ENCODE measurements around the gene UBE2D2. TPM values are rescaled to one million over a fixed set of nuclear protein-coding genes. Genes with fewer than 3 reads are reported as not detected.
"Not testable (repeated sequence)": the region's sequence is repeated elsewhere in the genome, so short reads cannot be mapped to it uniquely, and the experiment has no call there.

UBE2D2 gene
- total and polyA plus RNA-seq, 2 donors = 94.7 to 98.7 TPM

DNA sequence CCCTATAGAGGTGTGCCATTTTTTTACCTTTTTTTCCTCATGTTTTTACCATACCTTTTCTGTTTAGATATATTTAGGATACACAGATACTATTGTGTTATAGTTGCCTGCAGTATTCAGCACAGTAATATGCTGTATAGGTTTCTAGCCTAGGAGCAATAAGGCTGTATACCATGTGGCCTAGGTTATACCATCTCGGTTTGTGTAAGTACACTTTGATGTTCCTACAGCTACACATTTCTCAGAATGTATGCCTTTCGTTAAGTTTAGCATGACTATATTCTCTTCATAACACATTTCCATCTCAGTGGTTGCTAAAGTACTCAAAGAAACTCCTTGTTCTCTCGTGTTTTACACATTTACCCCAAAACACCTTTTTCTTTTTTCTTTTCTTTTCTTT is 23.0 kb downstream of the UBE2D2 start:
- H3K27ac ChIP-seq (ENCODE audit: low read depth) = no peak overlapping the region
- WGBS = 83% methylated on average over 3 of the region's 3 CpGs
- H3K4me3 ChIP-seq (ENCODE audit: low read depth, low read length) = no peak overlapping the region
- no peak for DNase-seq (ENCODE audit: extremely low spot score)
- no peaks in the 10 kb centered on the region for H3K4me1 ChIP-seq (ENCODE audit: insufficient read depth)
- no peaks in the 10 kb centered on the region for H3K36me3 ChIP-seq (ENCODE audit: insufficient read depth)

DNA sequence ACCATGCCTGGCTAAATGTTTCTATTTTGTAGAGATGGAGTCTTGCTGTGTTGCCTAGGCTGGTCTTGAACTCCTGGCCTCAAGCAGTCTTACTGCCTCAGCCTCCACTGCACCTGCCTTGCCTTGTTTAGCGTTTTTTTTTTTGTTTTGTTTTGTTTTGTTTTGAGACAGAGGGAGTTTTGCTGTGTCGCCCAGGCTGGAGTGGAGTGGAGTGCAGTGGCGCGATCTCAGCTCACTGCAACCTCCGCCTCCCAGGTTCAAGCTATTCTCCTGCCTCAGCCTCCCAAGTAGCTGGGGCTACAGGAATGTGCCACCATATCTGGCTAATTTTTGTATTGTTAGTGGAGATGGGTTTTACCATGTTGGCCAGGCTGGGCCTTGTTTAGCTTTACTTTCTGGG is 27.0 kb downstream of the UBE2D2 start:
- DNase-seq (ENCODE audit: extremely low spot score); H3K4me1 ChIP-seq (ENCODE audit: insufficient read depth); H3K4me3 ChIP-seq (ENCODE audit: low read depth, low read length); H3K36me3 ChIP-seq (ENCODE audit: insufficient read depth); H3K27ac ChIP-seq (ENCODE audit: low read depth): not testable (repeated sequence)
- WGBS = 93% methylated on average over 5 of the region's 5 CpGs

DNA sequence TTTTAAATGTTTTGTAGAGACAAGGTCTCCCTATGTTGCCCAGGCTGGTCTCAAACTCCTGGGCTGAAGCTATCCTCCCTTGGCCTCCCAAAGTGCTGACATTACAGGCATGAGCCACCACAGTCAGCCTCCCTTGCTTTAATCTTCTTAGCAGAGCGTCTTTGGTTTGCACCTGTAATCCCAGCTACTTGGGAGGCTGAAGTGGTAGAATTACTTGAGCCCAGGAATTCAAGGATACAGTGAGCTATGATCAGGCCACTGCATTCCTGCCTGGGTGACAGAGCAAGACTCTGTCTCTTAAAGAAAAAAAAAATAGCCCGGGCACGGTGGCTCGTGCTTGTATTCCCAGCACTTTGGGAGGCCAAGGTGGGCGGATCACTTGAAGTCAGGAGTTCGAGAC is 27.8 kb downstream of the UBE2D2 start:
- no peak overlapping the region for H3K4me3 ChIP-seq (ENCODE audit: low read depth, low read length)
- DNase-seq (ENCODE audit: extremely low spot score) = no peak
- no peaks in the 10 kb centered on the region for H3K4me1 ChIP-seq (ENCODE audit: insufficient read depth)
- no peaks in the 10 kb centered on the region for H3K36me3 ChIP-seq (ENCODE audit: insufficient read depth)
- no peak overlapping the region for H3K27ac ChIP-seq (ENCODE audit: low read depth)
- 89% methylated on average over 6 of the region's 6 CpGs for WGBS

DNA sequence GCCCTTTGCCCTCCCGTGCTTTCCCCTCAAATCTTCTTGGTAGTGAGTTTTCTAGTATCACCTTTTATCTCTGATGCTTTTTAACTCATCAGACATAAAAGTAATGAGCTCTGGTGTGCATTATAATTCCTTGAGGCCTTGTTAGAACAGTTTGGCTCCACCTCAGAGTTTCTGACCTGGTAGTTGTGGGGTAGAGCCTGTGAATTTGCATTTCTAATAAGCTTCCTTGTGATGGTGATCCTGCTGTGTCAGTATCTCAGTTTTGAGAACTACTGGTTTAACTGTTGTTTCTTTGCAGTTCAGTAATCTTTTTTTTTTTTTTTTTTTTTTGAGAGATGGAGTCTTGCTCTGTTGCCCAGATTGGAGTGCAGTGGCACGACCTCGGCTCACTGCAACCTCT is 31.1 kb downstream of the UBE2D2 start:
- Histone ChIP-seq H3K27ac (ENCODE audit: low read depth) (no peak overlapping the region), H3K4me3 (ENCODE audit: low read depth, low read length) (no peak overlapping the region), H3K36me3 (ENCODE audit: insufficient read depth) (no peaks in the 10 kb centered on the region), H3K4me1 (ENCODE audit: insufficient read depth) (no peaks in the 10 kb centered on the region)
- DNase-seq (ENCODE audit: extremely low spot score) = no peak
- WGBS = 94% methylated on average over 3 of the region's 3 CpGs

DNA sequence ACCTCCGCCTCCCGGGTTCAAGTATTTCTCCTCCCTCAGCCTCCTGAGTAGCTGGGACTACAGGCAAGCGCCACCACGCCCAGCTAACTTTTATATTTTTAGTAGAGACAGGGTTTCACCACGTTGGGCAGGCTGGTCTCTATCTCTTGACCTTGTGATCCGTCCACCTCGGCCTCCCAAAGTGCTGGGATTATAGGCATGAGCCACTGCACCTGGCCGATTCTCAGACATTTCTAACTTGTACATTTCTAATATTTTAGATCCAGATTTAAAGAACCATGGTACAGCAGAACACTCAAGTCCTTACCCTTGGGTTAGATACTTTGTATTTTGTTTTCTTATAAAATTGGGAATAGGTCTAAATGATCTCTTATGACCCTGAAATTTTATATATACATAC is 31.9 kb downstream of the UBE2D2 start:
- DNase-seq (ENCODE audit: extremely low spot score); H3K4me3 ChIP-seq (ENCODE audit: low read depth, low read length); H3K27ac ChIP-seq (ENCODE audit: low read depth); H3K4me1 ChIP-seq (ENCODE audit: insufficient read depth); H3K36me3 ChIP-seq (ENCODE audit: insufficient read depth): not testable (repeated sequence)
- WGBS = 84% methylated on average over 8 of the region's 8 CpGs

DNA sequence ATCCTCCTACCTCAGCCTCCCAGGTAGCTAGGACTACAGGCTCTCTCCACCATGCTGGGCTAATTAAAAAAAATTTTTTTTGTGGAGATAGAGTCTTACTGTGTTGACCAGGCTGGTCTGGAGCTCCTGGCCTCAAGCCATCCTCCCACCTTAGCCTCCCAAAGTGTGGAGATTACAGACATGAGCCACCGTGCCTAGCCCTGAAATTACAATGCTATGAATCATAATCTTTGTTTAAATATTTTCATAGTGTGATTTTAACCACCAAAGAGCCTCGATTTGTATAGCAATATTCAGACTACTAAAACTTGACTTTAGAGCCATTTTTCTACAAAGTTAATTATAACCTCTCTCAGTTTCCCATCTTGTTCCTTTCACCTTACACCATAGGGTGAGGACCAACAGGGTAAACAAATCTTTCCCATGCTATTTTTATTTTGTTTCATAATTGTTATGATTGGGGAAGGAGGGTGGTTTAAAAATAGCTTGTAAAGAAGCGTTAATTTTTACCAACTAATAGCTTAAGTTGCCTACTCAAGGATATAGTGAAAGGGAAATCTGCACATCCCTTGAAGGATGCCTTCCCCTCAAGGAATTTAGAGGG is 32.7 kb downstream of the UBE2D2 start:
- DNase-seq (ENCODE audit: extremely low spot score) = no peak
- Histone ChIP-seq H3K27ac (ENCODE audit: low read depth) (no peak overlapping the region), H3K36me3 (ENCODE audit: insufficient read depth) (no peaks in the 10 kb centered on the region), H3K4me1 (ENCODE audit: insufficient read depth) (no peaks in the 10 kb centered on the region), H3K4me3 (ENCODE audit: low read depth, low read length) (no peak overlapping the region)
- 31% methylated on average over 3 of the region's 3 CpGs for WGBS

DNA sequence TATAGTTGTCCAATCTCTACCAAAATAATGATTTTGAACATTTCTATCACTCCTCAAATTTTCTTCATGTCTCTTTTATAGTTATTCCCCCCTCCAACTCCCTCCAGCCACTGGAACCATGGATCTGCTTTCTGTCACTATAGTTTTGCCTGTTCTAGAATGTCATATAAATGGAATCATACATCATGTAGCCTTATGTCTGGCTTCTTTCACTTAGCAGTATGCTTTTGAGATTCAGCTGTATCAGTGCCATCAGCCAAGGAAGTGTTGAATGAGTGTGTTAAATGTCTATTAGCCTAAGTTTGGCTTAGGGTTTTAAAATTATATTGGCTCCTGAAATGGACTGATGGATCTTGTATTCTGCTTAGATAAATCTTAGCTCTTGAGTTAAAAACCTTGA is 36.0 kb downstream of the UBE2D2 start:
- Histone ChIP-seq H3K4me1 (ENCODE audit: insufficient read depth) (no peaks in the 10 kb centered on the region), H3K27ac (ENCODE audit: low read depth) (no peak overlapping the region), H3K36me3 (ENCODE audit: insufficient read depth) (peaks cover 4% of the 10 kb centered on the region), H3K4me3 (ENCODE audit: low read depth, low read length) (no peak overlapping the region)
- no peak for DNase-seq (ENCODE audit: extremely low spot score)

DNA sequence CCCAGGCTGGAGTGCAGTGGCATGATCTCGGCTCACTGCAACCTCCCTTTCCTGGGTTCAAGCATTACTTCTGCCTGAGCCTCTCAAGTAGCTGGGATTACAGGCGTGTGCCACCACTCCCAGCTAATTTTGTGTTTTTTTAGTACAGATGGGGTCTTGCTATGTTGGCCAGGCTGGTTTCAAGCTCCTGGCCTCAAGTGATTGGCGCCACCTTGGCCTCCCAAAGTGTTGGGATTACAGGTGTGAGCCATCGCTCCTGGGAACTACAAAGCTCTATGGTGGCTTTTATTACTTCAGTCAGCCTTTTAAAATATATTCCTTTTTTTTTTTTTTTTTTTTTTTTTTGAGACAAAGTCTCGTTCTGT is 37.4 kb downstream of the UBE2D2 start:
- not testable (repeated sequence) for DNase-seq (ENCODE audit: extremely low spot score)
- WGBS = 98% methylated on average over 5 of the region's 5 CpGs

DNA sequence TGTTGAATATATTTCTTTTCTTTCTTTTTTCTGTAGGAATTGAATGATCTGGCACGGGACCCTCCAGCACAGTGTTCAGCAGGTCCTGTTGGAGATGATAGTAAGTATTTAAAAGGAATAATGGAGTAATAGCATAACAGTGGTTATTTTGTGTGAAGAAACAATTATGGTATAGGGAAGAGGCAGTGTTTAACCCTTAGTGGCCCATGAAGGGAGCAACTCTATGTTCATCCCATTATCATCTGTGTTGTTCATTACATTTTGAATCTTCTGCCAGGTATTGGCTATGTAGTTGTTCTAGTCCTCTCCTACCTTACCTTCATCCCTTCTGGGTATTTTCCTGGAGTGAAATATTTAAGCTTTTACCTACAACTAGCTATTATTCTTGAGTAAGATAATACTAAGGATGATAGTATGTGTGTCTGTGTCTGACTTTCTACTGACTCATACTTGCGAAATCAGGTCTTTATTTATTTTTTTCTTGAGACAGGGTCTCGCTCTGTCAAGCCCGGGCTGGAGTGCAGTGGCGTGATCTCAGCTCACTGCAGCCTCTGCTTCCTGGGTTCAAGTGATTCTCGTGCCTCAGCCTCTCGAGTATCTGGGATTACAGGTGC is 39.3 kb downstream of the UBE2D2 start:
- no peak for DNase-seq (ENCODE audit: extremely low spot score)
- no peaks in the 10 kb centered on the region for H3K4me1 ChIP-seq (ENCODE audit: insufficient read depth)
- H3K36me3 ChIP-seq (ENCODE audit: insufficient read depth) = peaks cover 4% of the 10 kb centered on the region
- no peak overlapping the region for H3K4me3 ChIP-seq (ENCODE audit: low read depth, low read length)
- WGBS = 85% methylated on average over 7 of the region's 7 CpGs
- no peak overlapping the region for H3K27ac ChIP-seq (ENCODE audit: low read depth)

More for the DNA sequence above, 37.4 kb downstream of the UBE2D2 start:
- not testable (repeated sequence) for H3K36me3 ChIP-seq (ENCODE audit: insufficient read depth); H3K27ac ChIP-seq (ENCODE audit: low read depth); H3K4me3 ChIP-seq (ENCODE audit: low read depth, low read length); H3K4me1 ChIP-seq (ENCODE audit: insufficient read depth)

DNA sequence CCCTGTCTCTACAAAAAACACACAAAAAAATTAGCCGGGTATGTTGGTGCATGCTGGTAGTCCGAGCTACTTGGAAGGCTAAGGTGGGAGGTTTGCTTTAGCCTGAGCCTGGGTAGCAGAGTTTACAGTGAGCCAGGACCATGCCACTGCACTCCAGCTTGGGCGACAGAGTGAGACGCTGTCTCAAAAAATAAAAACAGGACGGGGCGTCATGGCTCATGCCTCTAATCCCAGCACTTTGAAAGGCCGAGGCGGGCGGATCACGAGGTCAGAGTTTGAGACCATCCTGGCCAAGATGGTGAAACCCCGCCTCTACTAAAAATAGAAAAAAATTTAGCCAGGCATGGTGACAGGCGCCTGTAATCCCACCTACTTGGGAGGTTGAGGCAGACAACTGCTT is 40.3 kb downstream of the UBE2D2 start:
- H3K4me3 ChIP-seq (ENCODE audit: low read depth, low read length) = no peak overlapping the region
- WGBS = 85% methylated on average over 12 of the region's 12 CpGs
- no peaks in the 10 kb centered on the region for H3K4me1 ChIP-seq (ENCODE audit: insufficient read depth)
- H3K36me3 ChIP-seq (ENCODE audit: insufficient read depth) = peaks cover 4% of the 10 kb centered on the region
- H3K27ac ChIP-seq (ENCODE audit: low read depth) = no peak overlapping the region
- DNase-seq (ENCODE audit: extremely low spot score) = no peak

DNA sequence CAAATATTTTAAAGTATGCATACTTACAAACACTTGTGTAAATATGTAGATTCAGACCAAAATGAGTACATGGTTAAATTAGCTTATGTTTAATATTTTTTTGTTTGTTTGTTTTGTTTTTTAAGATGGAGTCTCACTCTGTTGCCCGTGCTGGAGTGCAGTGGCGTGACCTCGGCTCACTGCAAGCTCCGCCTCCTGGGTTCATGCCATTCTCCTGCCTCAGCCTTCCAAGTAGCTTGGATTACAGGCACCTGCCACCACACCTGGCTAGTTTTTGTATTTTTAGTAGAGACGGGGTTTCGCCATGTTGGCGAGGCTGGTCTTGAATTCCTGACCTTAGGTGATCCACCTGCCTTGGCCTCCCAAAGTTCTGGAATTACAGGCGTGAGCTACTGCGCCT is 40.8 kb downstream of the UBE2D2 start:
- DNase-seq (ENCODE audit: extremely low spot score); H3K36me3 ChIP-seq (ENCODE audit: insufficient read depth); H3K27ac ChIP-seq (ENCODE audit: low read depth); H3K4me1 ChIP-seq (ENCODE audit: insufficient read depth); H3K4me3 ChIP-seq (ENCODE audit: low read depth, low read length): not testable (repeated sequence)
- 88% methylated on average over 9 of the region's 9 CpGs for WGBS

DNA sequence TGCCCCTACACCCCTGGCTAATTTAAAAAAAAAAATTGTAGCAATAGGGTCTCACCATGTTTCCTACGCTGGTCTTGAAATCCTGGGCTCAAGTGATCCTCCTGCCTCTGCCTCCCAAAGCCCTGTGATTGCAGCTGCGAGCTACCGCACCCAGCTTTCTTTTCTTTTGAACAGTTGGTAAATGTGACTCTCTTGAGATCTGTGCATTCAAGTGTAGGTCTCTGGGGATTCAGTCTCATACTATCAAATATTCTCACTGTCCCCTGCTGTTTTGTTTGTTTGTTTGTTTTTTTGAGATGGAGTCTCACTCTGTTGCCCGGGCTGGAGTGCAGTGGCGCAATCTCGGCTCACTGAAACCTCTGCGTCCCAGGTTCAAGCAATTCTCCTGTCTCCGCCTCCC is 44.7 kb downstream of the UBE2D2 start:
- no peaks in the 10 kb centered on the region for H3K4me1 ChIP-seq (ENCODE audit: insufficient read depth)
- H3K27ac ChIP-seq (ENCODE audit: low read depth) = no peak overlapping the region
- WGBS = 97% methylated on average over 8 of the region's 8 CpGs
- DNase-seq (ENCODE audit: extremely low spot score) = no peak
- H3K36me3 ChIP-seq (ENCODE audit: insufficient read depth) = peaks cover 4% of the 10 kb centered on the region
- no peak overlapping the region for H3K4me3 ChIP-seq (ENCODE audit: low read depth, low read length)

DNA sequence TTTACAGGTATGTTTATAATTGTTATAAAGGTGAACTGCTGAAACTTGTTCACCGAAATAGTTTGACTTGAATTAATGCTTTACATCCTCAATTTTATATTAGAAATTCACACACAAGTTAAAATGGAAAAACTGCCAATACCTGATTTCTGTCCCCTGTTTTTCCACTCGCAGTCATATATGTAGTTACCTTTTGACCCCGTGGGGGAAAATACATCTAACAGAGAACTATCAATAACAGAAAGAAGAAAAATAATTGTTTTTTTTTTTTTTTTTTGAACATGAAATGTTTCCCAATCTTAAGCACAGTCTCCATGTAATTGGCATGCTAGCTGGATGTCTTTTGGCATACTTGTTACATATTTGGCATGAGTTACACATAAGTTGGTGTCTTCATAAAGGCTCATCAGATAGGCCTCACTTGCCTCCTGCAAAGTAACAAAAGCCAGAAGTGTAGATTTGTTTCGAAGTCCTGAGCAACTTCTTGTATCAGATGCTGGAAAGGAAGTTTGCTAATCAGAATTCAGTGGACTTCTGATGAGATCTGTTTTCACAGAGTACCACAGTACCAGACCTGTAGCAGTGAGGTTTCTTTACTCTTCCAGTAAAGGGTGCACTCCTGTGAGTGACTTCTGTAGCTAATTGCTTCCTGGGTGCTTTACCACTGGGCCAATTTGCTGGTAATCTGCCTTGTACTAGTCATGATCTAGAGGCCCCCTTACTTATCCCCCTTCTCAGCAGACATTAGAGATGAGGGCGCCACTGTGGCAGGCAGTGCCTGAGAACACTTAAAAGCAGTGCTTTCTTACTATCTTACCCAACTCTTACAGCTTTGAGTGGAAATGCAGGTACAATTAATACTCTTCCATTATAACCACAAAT is 50.8 kb downstream of the UBE2D2 start:
- WGBS = 86% methylated on average over 5 of the region's 5 CpGs
- Histone ChIP-seq H3K36me3 (ENCODE audit: insufficient read depth) (no peaks in the 10 kb centered on the region), H3K27ac (ENCODE audit: low read depth) (no peak overlapping the region), H3K4me1 (ENCODE audit: insufficient read depth) (no peaks in the 10 kb centered on the region), H3K4me3 (ENCODE audit: low read depth, low read length) (no peak overlapping the region)
- DNase-seq (ENCODE audit: extremely low spot score) = no peak

DNA sequence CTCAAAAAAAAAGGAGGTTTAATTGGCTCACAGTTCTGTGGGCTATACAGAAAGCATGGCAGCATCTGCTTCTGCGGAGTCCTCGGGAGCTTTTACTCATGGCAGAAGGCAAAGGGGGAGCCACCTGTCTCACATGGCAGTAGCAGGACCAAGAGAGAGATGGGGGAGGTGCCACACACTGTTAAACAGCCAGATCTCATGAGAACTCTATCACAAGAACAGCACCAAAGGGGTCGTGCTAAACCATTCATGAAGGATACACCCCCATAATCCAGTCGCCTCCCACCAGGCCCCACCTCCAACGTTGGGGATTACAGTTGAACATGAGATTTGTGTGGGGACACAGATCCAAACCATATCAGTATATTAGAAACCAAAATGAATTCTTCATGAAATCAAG is 58.7 kb downstream of the UBE2D2 start:
- Histone ChIP-seq H3K27ac (ENCODE audit: low read depth) (no peak overlapping the region), H3K4me3 (ENCODE audit: low read depth, low read length) (no peak overlapping the region), H3K4me1 (ENCODE audit: insufficient read depth) (no peaks in the 10 kb centered on the region), H3K36me3 (ENCODE audit: insufficient read depth) (peaks cover 4% of the 10 kb centered on the region)
- 77% methylated on average over 5 of the region's 5 CpGs for WGBS
- DNase-seq (ENCODE audit: extremely low spot score) = no peak
